Islet of Langerhans (tissue), 1 donor: ENCODE data around the gene ARHGEF38.
A peak's percentile ranks its signal among the peaks of the same experiment; 100 is the strongest.

Experiments used
- FAIRE-seq: peaks from one replicate; lab custom pipeline; 2011; peaks lifted over from hg19 to GRCh38; lab: Jason Lieb, UNC

ARHGEF38 gene

DNA sequence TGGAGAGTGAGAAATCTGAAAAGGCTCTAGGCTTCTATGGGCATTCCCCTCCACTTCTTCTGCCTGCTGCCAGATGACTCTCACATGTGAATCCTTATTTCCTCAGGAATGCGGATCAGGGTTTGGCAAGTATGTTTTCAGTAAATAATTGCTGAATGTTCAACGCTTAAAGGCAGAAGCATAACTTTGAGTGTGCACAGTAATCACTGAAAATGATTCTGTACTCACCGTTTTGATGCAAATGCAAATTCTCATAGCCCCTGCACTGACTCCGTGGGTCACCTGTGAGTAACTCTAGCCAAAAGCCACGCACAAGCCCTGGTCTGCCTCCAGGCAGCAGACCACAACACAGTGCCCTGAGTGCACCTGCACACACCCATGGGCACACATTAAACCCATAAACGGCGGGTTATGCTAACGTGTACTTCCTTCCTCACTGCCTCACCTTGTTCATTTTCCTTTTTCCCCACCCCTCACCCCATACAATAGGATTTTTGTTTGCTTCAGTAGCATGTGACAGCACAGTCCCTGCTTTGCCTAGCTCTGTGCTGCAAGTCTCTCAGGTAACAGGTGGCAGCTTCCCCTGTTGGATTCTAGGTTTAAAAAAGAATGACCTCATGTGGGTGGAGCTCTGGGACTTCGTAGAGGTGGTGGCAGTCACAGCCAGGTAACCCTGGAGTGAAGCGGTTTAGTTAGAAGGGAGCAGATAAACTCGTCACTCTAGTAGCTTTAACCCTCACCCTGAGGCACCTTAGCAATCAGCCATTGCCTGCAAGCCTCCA is at the start of gene ARHGEF38:
ARHGEF38 (plus strand) TSS at position 656 of the 782 bp plus-strand sequence. CDS start 146 bp downstream, outside the sequence.
- no peak for FAIRE-seq

- FAIRE-seq: no peak
Measured at GRCh38 chr4:105503484-105503883, 48.9 kb upstream of the ARHGEF38 start.

DNA sequence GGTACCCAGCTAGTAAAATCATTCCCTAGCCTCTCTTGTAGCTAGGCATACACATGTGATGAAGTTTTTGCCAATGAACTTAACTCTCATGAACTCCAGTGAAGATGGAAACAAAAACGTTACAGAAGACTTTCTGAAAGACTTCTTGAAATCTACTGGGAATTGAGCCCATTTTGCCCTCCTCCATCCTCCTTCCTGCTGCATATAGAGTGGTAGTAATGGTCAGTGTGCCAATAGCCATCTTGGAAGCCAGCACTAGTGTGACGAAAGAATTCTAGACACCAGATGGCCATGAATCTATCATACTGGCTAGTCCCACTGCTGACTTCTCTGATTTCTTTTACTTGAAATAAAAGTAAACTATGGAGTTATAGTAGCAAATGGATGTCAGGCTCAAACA is 47.7 kb upstream of the ARHGEF38 start:
- FAIRE-seq: no peak

DNA sequence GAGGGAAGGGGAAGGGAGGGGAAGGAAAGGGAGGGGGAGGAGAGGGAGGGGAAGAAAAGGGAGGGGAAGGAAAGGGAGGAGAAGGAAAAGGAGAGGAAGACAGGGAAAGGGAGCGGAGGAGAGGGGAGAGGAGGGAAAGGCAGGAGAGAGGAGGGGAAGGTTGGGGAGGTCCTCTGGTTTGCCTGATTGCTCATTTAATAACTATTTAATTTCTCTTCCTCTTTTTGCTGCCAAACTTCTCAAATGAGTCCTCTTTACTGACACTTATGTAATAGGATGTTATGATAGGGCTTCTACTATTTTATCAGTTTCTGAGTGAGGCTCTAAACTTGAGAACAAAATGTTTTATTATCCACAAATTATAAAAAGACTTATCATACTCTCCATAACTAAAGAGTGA is 43.1 kb upstream of the ARHGEF38 start:
- no peak for FAIRE-seq

GRCh38 chr4:105509714-105510113 is 42.7 kb upstream of the ARHGEF38 start:
- FAIRE-seq: no peak

DNA sequence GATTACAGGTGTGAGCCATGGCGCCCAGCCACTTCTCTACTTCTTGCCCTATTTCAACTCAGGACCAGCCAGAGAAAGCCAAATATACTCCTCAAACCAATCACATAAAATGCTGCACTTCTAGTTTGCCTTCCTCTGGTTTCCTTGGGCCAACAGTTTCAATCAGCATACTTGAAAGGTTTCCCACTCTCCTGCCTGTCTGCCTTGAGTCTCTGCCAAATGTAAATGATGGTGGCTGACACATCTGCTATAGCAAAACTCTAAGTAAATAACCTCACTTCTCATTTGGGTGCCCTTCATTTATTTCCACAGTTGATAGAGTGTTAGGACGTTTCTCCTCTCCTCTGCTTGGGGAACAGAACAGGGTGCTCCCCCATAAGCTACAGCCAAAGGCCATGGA is 42.2 kb upstream of the ARHGEF38 start:
- no peak for FAIRE-seq

DNA sequence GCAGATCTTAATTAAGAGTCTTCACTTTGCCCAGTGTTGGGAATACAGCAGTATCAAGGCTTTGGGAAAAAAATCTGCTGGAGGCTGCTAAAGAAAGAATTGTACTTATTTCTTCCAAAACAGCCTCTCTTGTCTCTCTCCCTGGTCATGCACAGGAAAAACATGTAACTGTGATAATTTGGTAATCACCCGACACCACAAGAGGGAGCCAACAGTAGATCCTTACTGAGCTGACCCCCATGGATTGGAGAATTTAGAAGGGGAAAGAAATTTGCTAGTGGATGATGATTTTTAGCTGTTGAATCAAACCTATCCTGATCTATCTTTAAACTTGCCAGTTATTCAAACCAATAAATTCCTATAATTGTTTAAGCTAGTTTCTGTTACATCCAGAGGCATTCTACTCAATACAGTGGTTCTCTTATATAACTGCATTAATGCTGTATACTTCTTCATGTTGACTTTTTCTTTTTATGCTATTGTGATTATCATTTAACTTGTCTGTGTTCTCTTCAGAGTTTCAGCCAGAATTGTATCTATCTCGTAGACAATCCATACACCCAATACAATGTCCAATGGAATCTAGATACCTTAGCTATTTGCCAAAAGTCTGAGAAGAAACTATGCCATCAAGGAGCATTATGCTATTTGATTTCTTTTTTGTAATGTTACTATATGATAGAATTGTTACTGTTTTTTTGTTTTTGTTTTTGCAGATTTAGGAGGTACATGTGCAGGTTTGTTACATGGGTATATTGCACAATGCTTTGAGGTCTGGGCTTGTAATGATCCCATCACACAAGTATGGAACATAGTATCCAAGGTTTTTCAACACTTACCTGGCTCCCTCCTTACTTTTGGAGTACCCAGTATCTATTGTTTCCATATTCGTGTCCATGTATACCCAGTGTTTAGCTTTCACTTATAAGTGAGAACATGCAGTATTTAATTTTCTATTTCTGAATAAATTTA is 31.3 kb upstream of the ARHGEF38 start:
- FAIRE-seq: peak; percentile 78

DNA sequence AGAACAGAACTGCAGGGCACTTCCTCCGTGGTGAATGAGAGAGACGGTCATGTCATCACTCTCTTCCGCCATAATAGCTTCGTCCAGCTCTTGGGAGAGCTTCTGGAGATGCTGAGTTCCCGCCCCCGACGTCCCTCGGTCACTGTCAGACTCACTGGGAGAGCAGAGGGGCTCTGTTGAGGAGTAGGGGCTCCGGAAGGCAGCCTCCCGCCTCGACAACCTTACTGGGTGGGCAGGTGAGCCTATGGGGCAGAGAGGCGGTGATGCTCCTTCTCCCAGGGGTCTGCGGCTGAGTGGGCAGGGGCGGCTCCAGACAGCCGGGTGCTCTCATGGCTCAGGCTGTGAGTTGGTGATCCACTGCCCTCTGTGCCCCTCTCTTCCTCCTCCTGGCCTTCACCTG is 25.8 kb upstream of the ARHGEF38 start:
- FAIRE-seq: no peak

DNA sequence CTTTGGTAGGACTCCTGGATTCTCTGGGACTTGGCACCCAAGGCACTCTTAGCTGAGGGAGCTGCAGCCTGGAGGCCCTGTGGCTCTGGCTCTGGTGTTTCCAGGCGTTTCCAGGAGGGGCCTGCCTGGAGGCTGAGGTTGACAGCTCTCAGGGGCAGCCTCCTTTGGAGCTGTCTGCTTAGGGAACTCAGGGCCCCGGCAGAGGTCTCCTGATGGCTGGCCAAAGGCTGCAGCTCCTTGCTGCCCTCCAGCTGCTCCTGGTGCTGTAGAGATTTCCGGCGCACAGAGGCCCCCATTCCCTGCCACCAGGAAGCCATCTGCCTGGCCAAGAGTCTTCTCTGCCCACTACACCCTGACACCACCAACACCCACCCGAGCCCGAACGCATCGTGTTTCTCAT is 25.3 kb upstream of the ARHGEF38 start:
- no peak for FAIRE-seq

DNA sequence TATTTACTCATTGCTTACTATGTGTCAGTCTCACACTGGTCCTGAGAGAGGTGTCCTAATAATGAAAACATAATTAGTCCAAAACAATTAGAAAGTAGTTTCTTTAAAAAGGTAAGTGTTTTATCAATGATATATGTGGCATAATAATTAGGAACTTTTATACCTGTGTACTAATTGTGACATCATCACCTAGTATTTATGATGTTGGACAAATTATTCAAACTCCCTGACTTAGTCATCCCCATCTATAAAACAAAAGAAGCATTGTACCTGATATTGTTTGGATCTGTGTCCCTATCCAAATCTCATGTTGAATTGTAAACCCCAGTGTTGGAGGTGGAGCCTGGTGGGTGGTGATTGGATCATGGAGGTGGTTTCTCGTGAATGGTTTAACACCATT is 15.8 kb upstream of the ARHGEF38 start:
- FAIRE-seq: no peak

GRCh38 chr4:105541420-105541819 is 11.0 kb upstream of the ARHGEF38 start:
- FAIRE-seq: no peak

GRCh38 chr4:105542039-105542438 is 10.4 kb upstream of the ARHGEF38 start:
- no peak for FAIRE-seq

GRCh38 chr4:105543346-105543745 is 9.1 kb upstream of the ARHGEF38 start:
- FAIRE-seq: no peak

DNA sequence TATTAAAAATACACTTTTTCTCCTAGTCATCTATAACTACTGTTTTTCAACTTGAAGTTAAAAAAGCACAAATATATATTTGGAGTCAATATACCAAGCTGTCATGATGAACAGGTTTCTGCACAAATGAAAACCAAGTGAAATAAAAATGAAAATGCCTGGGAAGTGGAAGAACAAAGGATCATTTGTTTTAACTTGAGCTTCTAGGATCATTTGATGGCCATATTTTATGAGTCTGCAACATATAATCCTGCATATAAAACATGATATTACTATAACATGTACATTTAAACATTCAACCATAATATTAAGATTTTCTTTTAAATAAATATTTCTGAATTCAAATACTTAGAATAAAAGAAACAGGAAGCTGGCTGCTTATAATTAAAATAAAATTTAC is 8.5 kb upstream of the ARHGEF38 start:
- FAIRE-seq: no peak

DNA sequence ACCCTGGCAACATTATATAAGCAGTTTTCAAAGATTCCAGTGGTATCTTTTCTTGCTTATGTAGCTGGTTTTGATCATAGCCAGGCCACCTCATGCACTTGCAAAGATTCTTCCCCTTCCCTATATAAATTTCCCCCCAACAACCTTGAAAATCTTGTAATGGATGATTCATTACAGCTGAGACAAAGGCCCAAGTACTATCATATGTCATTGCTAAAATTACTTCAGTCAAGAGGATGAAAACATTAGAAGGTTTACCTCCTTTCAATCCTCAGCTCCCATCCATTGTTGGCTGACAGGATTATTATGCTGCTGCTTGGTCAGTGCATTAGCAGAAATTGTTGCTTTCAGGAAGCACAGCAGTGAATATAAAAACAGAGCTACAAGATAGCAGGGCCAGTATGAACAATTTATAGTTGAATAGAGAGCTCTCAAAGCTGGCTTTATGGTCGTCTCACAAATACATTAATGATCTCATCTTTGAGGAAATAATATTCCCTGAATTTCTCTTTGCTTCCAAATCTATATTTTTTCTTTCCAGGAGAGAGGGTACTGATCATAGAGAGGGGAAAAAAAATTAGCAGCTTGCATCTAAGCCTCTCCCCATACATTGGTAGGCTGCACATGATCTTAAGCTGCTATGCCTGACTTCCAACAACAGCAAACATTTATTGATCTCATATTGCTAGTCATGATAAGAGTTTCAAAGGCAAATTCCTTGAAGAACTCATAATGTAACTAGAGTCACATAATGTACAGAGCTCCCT is 7.7 kb upstream of the ARHGEF38 start:
- FAIRE-seq: no peak

GRCh38 chr4:105546086-105546485 is 6.3 kb upstream of the ARHGEF38 start:
- no peak for FAIRE-seq

DNA sequence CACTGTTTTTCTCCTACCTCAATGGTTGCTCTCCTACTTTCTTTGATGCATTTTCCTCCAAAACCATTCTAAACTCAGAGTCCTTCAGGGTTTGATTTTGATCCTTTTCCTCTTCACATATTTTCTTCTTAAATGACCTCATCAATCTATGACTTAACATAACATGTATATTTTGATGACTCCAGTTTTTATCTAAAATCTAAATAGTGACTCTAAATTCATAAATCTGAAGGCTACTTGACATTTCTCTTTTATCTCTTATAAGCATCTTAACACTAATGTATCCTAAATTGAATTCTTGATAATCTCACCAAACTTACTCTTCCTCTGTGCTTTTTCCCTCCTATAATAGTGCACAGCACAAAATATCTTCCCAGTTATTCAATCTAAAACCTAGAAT is 4.7 kb upstream of the ARHGEF38 start:
- no peak for FAIRE-seq

DNA sequence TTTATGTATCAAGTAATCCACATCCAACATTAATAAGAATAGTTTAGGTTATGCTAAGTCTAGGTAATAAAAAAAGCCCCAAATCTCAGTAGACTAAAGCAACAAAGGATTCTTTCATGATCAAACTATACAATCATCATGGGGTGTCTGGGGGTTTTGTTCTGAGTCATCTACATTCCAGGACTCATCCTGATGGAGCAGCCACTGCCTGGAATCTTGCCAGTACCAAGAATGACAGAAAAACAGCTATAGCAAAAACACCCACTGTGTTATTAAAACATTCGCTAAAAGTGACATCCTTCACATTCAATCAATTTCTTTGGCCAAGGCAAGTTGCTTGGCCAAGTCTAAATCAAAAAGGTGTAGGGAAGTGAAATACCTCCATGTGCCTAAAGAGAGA is 3.9 kb upstream of the ARHGEF38 start:
- no peak for FAIRE-seq

GRCh38 chr4:105550641-105551040 is 1.8 kb upstream of the ARHGEF38 start:
- no peak for FAIRE-seq

DNA sequence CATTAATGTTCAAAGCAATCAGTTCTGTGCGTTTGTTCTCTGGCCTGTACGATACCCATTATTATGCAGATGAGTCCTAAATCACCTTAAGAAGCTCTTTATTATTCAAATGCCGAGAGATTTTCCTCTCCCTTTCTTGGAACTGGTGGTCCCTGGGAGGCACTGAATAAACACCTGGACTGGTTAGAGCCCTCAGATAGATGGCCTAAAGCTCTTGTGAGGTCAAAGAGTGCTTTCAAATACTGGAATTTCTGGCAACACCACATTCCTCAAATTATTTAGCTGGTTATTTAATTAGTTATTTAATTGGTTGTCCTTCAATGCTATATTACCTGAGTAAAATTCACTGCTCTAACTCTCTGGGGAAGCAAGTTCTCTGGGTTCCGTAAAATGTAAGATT is 3.0 kb downstream of the ARHGEF38 start:
- FAIRE-seq: no peak

DNA sequence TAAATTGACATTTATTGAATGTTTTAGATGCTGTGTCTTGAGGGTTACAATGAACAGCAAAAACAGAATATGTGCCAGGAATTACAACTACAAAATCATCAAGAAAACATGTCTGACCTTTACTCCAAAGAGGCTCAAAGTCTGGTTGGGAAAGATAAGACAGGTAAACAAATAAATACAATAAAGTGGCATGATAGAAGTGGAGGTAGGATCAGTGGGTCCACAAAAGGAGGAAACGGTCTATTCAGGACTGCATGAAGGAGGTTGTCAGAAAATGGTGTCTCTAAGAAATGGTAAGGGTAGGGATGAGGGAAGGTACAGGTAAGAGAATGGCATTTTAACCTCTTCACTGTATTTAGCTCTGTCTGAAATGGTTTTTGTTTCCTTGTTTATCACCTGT is 3.8 kb downstream of the ARHGEF38 start:
- FAIRE-seq: no peak

GRCh38 chr4:105558277-105558676 is 5.9 kb downstream of the ARHGEF38 start:
- FAIRE-seq: no peak

- no peak for FAIRE-seq
Measured at GRCh38 chr4:105560421-105560848, 8.0 kb downstream of the ARHGEF38 start.
